Measurements from ENCODE around the gene COLEC12.

DNA sequence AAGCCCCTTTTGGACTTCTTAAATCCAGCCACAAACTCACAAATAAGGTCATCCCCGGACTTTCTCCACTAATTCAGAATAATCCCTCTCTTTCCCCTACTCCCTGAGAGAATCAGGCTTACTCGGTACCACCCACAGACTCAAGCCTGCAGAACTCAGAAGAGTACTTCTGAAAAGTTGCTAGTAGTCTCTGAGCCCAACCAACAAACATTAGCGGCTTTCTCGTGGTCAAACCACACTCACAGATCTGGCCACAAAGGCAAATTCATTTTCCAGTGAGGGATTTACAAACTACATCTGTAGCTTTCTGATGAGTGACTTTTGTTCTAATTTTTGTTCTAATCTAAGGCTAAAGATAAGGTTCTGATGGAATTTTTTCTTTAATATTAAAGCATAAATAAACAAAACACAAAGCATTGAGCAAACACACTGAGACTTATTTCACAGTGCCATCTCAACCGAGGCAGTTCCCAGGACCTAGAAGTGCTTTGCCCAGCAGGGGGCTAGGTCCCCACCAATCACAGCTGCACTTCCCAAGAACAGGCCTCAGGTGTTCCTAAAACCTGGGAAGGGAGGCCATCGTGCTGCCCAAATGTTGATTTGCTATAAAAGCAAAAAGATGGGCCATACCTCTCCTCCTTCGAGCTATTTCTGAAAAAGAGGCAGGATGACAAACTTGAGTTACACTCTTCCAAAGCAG is 110.7 kb downstream of the COLEC12 start:
- no peak for TF ChIP-seq CTCF (conservative IDR thresholded peaks at IDR 0.05)
- no peak for TF ChIP-seq EZH2 (IDR thresholded peaks at IDR 0.05; ENCODE audit: low read depth)
